Measurements from ENCODE around the gene NCAPH2.

NCAPH2 gene

DNA sequence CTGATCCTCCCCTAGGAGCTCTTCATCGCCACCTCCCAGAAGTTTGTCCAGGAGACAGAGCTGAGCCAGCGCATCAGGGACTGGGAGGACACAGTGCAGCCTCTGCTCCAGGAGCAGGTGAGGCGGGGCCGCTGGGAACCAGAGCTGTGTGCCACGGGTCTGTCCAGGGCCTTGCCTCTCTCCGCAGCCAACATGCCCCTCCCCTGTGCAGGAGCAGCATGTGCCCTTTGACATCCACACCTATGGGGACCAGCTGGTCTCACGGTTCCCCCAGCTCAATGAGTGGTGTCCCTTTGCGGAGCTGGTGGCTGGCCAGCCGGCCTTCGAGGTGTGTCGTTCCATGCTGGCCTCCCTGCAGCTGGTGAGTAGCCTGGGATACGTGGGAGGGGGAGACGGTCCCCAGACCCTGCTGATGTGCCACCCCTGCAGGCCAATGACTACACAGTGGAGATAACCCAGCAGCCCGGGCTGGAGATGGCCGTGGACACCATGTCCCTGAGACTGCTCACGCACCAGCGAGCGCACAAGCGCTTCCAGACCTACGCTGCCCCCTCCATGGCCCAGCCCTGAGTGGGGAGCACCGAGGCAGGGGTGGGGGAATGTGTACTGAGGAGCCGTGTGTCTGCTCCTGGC, 14.9 kb downstream of the NCAPH2 start:
- no peak for DNase-seq (ENCODE audit: low spot score)
- in situ Hi-C loops (cut with MboI; ENCODE audit: low sequenced_read_pairs, unreplicated experiment): no loop called here
- TF ChIP-seq, protein P1, sequence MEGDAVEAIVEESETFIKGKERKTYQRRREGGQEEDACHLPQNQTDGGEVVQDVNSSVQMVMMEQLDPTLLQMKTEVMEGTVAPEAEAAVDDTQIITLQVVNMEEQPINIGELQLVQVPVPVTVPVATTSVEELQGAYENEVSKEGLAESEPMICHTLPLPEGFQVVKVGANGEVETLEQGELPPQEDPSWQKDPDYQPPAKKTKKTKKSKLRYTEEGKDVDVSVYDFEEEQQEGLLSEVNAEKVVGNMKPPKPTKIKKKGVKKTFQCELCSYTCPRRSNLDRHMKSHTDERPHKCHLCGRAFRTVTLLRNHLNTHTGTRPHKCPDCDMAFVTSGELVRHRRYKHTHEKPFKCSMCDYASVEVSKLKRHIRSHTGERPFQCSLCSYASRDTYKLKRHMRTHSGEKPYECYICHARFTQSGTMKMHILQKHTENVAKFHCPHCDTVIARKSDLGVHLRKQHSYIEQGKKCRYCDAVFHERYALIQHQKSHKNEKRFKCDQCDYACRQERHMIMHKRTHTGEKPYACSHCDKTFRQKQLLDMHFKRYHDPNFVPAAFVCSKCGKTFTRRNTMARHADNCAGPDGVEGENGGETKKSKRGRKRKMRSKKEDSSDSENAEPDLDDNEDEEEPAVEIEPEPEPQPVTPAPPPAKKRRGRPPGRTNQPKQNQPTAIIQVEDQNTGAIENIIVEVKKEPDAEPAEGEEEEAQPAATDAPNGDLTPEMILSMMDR (IDR thresholded peaks at IDR 0.05; ENCODE audit: borderline replicate concordance, control extremely low read depth, extremely low read depth, insufficient read depth, missing control alignments): no peak

DNA sequence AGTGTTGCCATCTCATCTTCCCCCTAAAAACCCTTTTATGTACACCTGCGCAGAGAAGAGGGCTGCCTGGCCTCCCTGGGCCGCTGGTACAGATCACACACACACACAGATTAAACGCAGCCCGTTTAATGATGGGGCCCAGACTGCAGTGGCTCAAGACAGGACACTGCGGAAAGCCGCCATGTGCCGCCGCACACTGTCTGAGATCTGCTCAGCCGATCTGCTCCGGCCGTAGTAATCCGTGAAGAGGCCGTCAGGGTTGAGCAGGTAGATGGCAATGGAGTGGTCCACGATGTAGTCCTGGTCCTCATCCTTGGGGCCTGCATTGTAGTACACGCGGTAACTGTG, 15.4 kb downstream of the NCAPH2 start:
- no peak for DNase-seq (ENCODE audit: low spot score)
- in situ Hi-C loops (cut with MboI; ENCODE audit: low sequenced_read_pairs, unreplicated experiment): no loop called here
- TF ChIP-seq, protein P1 (IDR thresholded peaks at IDR 0.05; ENCODE audit: borderline replicate concordance, control extremely low read depth, extremely low read depth, insufficient read depth, missing control alignments): no peak

DNA sequence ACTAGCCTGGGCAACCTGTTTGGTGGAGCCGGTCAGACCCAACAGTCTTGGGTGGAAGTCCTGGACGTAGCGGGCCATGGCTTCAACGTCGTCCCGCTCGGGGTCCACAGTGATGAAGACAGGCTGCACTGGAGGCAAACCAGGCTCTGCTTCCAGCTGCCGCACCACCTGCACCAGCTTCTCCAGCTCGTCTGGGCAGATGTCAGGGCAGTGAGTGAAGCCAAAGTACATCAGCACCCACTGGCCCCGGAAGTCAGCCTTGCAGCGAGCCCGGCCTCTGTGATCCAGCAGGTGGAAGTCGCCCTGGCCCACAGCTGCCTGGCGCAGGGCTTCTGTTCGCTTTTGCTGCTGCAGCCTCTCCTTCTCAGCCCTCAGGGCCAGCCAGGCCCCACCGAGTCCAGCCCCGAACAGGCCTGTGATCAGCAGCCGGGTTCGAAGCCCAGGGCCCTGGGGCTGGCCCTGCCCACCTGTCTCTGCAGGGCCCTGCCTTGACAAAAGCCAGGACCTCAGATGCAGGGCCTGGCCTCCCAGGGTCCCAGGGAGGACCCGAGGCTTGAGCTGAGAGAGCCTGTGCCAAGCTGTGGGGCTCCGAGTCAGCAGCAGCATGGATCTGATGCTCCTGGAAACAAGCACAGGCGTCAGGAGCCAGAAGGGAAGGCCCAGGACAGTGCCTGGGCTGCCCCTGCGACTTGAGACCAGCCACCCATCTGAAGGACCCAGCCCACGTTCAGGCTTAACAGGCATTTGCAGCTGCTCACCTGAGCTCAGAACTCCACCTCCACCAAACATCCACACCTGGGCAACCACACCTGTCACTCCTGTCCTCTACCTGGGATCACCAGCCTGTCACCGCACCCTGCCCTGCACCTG, 16.0 kb downstream of the NCAPH2 start:
- no peak for DNase-seq (ENCODE audit: low spot score)
- TF ChIP-seq, protein P1 (IDR thresholded peaks at IDR 0.05; ENCODE audit: borderline replicate concordance, control extremely low read depth, extremely low read depth, insufficient read depth, missing control alignments): no peak
- in situ Hi-C loops (cut with MboI; ENCODE audit: low sequenced_read_pairs, unreplicated experiment): no loop called here

DNA sequence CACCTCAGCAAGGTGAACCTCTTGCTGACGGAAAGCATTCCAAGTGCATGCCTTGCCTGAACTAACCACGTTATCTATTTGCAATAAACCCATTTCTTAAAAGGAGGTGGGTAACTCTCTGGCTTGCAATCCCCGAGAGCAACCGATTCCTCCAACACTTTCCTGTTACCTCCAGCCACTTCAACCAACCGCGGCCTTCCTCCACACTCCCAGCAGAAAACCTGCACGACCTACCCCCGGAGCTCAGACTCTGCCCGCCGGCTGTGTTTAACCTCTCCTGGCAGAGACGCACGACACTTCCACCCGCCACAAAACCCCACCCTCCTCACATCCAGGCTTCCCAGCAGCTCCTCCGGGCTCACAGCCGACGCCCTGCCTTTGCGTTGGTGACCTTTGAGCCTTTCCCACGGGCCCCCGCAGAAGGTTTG, 16.7 kb downstream of the NCAPH2 start:
- TF ChIP-seq, protein P1 (IDR thresholded peaks at IDR 0.05; ENCODE audit: borderline replicate concordance, control extremely low read depth, extremely low read depth, insufficient read depth, missing control alignments): no peak
- in situ Hi-C loops (cut with MboI; ENCODE audit: low sequenced_read_pairs, unreplicated experiment): no loop called here
- no peak for DNase-seq (ENCODE audit: low spot score)

DNA sequence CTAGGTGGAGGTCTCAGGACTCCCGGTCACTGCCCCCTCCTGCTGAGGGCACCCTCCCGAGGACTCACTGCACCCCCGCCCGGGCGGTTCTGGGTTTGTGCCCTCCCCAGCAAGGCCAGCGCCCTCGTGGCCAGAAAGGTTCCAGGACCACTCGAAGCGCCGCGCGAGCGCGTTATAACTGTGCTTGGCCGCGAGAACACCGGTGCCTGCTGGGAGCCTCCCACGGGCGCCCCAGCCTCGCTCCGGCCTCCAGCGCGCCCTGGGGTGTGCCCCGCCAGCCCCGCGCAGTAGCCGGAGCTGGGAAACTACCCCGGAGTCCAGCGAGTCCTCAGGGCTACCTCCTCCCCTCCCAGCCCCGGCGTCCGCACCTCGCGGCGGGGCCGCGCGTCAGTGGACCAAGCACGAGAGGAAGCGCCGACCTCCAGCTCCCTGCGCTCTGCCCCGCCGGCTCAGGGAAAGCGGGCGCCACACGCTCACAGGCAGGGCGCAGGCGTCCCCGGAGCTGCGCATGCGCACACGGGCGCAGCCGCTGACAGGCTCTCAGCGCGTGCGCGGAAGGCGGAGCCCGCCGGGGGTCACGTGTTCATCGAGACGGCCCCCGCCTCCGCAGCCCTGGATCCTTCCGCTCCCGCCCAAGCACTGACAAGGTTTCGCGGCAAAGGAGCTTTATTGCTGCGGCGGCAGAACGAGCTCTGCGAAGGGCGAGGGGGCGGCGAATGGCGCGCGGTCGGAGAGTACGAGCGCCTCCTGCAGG, 17.3 kb downstream of the NCAPH2 start, which contains the start of gene SCO2:
Gene SCO2 (minus strand): TSS at position 495 of the 754 bp plus-strand sequence. CDS start 1,187 bp downstream, outside the sequence.
- TF ChIP-seq, protein P1 (IDR thresholded peaks at IDR 0.05; ENCODE audit: borderline replicate concordance, control extremely low read depth, extremely low read depth, insufficient read depth, missing control alignments): peak; percentile 67
- DNase-seq (ENCODE audit: low spot score): peak; percentile 98
- in situ Hi-C loops (cut with MboI; ENCODE audit: low sequenced_read_pairs, unreplicated experiment): no loop called here

DNA sequence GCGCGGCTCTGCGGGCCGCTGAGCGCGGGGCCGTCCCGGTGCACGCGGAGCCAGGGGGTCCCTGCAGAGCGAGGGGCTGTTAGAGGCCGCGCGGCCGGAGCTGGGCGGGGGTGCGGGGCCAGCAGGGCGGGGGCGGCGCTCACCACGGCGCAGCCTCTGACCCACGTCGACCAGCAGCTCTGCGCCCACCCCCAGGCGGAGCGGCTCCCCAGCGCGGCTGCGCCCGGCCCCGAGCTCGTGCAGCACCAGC, 17.8 kb downstream of the NCAPH2 start:
- in situ Hi-C loops (cut with MboI; ENCODE audit: low sequenced_read_pairs, unreplicated experiment): no loop called here

More for the DNA sequence above, 17.8 kb downstream of the NCAPH2 start:
- no peak for DNase-seq (ENCODE audit: low spot score)
- TF ChIP-seq, protein P1 (IDR thresholded peaks at IDR 0.05; ENCODE audit: borderline replicate concordance, control extremely low read depth, extremely low read depth, insufficient read depth, missing control alignments): no peak
